HG03558 (cell line): ENCODE results near the gene POLR3C.

Source experiments
- ATAC-seq: cut with Tn5 transposase; IDR thresholded peaks from one replicate; pipeline ENCODE4 v1.9.1; 2021; ENCODE audit warnings: moderate number of reproducible peaks; ENCODE audit not compliant: unreplicated experiment; ENCODE audit errors: extremely low read depth

POLR3C gene

DNA sequence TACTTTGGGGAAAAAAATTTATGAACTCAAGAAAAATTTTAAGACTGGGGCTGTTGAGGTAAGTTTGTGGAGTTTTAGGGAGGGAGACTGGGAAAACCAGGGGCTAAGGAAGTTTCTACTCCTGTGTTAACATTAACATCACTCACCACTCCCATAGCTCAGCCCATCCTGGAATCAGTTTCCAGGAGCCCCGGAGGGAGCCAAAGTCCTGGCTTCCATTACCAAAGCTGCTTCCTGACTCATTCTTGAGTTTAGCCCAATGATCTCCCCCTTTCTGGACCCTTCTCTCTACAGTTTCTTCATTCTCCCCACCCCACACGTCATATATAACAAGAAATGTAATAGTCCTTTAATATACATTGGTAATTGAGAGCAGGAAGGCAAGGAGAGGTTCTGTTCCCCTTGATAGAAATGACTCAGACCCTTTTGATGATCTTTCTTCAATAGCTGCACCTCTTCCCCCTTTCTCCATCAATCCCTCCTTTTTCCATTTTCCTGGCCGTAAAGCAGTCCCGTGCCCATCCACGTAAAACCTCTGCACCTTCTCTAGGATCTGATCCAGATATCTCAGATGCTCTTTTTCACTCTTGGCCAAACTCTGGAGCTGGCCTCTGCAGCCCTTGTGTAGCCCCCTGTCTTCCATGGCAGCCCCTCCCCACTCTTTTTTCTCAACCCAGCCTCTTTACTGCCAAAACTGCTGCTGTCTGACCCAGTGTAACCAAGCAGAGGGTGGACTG, 39.5 kb downstream of the POLR3C start:
- ATAC-seq: no peak

GRCh38 chr1:145868232-145868631, 44.2 kb downstream of the POLR3C start:
- ATAC-seq: no peak

GRCh38 chr1:145871994-145872924, 48.3 kb downstream of the POLR3C start:
- ATAC-seq: no peak

DNA sequence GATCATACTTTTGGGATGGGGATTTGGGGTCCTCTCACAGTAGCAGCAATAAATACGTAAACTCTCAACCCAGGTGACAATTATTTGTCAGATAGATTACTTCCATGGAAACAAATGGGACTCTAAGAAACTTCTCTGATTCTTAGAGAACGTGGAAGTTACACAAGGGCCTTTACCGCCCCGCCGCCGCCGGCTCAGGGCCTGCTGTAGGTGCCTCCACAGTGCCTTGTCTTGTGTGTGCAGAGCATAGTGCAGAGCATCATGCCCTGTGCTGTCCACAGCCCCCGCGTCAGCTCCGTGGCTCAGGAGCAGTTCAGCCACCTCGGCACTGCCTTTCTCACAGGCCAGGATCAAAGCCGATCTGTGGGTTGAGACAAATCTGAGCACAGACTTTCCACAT, 50.6 kb downstream of the POLR3C start:
- ATAC-seq: no peak

DNA sequence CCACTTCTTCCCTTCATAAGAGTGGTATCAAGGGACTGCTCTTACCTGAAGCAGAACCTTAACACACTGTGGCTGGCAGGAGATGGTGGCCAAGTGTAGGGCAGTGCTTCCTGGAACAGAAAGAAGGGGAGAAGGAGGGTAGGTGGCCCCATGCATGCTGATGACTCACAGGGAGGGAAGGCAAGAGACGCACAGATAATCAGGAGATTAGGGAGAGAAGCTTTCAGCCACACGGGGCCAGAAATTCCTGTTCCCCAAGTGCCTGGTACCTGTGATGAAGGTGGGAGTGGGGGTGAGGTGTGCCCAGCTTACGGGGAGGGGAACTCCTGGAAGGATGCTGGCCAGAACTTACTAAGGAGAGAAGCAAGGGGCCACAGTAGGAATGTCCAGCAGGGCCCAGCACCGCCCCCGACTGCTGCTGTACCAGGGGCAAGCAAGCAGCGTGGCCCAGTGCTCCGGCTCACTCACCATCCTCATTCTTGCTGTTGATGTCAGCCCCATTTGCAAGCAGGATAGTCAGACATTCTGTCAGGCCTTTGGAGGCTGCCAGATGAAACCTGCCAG, 54.0 kb downstream of the POLR3C start:
- no peak for ATAC-seq

GRCh38 chr1:145878724-145879123, 54.7 kb downstream of the POLR3C start:
- no peak for ATAC-seq

GRCh38 chr1:145879775-145880174, 55.8 kb downstream of the POLR3C start:
- no peak for ATAC-seq

GRCh38 chr1:145884675-145885074, 60.7 kb downstream of the POLR3C start:
- no peak for ATAC-seq

- peak; percentile 87 for ATAC-seq
Observed at GRCh38 chr1:145885738-145886287, 61.8 kb downstream of the POLR3C start, which contains the start of gene ANKRD35. TSS of gene ANKRD35 (minus strand) at chr1:145885866. CDS start at chr1:145885758, 108 bp downstream.

- ATAC-seq: no peak
Observed at GRCh38 chr1:145886390-145886789, 62.4 kb downstream of the POLR3C start.

DNA sequence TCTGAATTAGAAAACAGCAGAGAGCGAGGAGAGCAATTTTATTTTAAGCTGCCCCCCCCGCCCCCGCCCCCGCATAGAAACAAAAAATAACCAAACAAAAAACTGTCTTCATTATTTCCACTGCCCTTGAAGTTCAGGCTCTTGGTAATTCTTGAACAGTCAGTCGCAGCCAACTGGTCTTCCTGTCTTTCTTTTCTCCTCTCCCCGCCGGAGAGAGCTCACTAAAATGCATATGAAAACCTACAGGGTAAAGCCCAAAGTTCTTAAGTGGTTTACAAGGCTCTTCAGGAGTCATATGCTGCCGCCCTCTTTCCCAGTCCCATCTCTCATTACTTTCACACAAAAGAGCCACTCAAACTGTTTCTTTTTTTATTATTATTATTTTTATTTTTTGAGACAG, 62.8 kb downstream of the POLR3C start:
- ATAC-seq: no peak

DNA sequence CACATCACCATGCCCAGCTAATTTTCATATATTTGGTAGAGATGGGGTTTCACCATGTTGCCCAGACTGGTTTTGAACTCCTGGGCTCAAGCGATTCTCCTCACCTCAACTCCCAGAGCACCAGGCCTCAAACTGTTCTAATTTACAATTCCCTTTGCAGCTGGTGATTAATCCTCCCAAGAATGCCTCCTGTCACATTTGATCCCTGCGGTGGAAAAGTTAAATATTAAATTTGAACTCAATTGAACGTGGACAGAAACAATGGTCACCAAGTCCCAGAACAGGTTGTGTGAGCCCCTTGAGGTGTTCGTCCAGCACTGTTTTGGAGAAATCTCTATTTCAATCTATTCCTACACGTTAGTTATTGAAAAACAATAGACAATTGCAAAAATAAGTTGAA, 63.6 kb downstream of the POLR3C start:
- no peak for ATAC-seq

- ATAC-seq: no peak
Observed at GRCh38 chr1:145889722-145890121, 65.7 kb downstream of the POLR3C start.

DNA sequence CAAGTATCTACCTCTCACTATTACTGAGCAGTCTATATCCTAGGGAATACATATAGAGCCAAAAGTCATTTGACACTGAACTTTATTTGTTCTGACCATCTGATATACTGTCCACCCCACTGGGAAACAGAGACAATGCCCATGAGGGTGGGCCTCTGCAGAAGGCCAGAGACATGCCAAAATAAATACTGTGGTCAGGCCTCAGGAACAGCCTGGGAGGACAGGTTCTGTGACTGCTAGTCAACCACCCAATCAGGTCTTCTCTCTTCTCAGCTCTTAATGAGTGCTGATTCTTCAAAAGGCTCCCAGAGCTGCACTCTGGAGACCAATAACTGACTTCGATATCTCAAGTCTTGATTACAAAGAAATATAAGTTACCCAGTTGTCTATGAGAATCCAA, 67.1 kb downstream of the POLR3C start:
- no peak for ATAC-seq

DNA sequence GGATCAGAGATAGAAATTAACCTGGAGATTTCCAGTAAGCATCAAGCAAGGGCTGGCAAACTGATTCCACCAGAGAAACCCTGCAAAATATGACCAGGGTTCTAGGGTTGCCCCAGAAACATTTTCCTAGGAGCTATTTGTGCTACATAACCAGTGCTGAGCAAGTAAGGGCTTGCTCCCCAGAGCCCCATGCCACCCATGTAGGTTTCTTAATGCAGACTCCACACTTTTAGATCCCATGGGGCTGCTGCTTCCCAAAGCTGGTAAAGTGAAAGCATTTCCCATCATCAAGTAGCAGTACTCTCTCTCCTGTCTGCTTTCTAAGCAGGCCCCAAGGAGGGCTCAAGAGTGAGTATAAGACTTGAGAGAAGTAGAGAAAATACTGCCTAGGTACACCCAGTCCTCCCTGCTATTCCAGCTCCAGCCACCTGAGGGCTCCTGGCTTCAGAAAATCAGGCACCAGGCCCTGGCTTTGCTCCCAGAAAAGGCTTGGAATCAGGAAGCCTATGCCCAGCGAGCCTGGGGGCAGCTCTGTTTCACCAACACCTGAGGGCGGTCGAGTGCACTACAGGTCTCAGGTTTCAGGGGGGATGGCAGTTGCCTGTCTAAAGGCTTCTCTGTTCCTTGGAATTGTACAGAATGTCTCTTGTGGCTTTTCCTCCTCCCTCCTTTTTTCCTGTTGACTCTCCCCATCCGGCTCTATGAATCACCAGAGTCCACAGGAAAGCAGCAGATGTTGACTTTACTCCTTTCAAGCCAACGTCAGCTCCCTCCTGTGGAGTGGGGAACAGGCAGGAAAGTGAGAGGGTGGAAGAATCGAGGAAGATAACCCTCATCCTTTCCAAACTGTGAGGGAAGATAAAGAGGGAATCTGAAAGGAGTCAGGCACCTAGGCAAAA, 67.8 kb downstream of the POLR3C start:
- ATAC-seq: no peak

GRCh38 chr1:145892486-145893087, 68.6 kb downstream of the POLR3C start:
- ATAC-seq: no peak

- no peak for ATAC-seq
Observed at GRCh38 chr1:145893306-145894055, 69.5 kb downstream of the POLR3C start.
